Measurements from ENCODE around the gene HAPLN1.

GRCh38 chr5:83764101-83764500 is 43.4 kb upstream of the HAPLN1 start:
- TF ChIP-seq CTCF (IDR thresholded peaks at IDR 0.05 in 4 of 5, conservative IDR thresholded peaks at IDR 0.05 in 1 of 5) (no peak), POLR2A (IDR thresholded peaks at IDR 0.05) (no peak)

All from gastrocnemius medialis (tissue), 4 donors.